ENCODE data around the gene KLHL42. TPM values are rescaled to one million over a fixed set of nuclear protein-coding genes. Genes with fewer than 3 reads are reported as not detected.

The KLHL42 gene
- total RNA-seq, 1 experiment from 2014 or later, result 20.7 TPM

DNA sequence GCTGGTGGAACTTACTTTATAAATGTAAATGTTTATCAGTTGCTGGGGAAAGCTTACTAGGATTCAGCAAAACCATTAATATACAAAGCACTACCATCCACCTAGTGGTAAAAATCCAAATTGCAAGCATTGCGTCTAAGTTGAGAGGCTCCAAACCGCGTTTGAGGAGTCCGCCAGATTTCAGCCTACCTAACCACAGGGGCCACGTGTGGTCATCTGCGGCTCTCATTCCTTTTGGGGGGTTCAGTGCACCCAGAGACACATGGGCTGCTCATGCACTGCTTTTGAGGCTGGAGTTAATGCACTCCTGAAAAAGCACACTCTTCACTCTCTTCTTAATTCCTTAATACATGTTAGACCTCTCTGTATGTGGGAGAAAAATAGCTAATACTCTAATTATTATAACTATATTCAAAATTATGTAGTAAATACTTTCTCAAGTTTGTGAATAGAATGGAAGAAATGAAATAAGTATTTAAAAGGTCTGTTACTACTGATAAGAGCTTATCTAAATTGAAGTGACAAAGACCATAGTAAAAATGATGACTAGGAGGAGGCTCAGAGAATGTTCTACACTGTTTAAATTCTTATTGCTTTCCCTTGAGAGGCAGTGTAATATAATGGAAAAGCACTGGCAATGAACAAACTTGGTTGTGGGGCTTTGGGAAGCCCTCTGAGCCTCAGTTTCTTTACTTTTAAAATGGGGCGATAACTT lies 41.4 kb downstream of the KLHL42 start:
- H3K9me3 Mint-ChIP-seq, result peaks cover 17% of the 10 kb centered on the region
- H3K4me1 Mint-ChIP-seq, result peaks cover 5% of the 10 kb centered on the region
- no peak overlapping the region for H3K27ac Mint-ChIP-seq
- CTCF ChIA-PET, result interaction anchor here (0.6 to 2.0 kb wide), 14 partner anchors 8 to 868 kb away, joined by 3 to 12 read pairs (median 3); no protein-coding TSS in a partner anchor
- H3K36me3 Mint-ChIP-seq, result peaks cover 9% of the 10 kb centered on the region
- no peak for TF ChIP-seq ZNF232 (CRISPR knock-in tag; IDR thresholded peaks at IDR 0.05)
- TF ChIP-seq, protein P1, sequence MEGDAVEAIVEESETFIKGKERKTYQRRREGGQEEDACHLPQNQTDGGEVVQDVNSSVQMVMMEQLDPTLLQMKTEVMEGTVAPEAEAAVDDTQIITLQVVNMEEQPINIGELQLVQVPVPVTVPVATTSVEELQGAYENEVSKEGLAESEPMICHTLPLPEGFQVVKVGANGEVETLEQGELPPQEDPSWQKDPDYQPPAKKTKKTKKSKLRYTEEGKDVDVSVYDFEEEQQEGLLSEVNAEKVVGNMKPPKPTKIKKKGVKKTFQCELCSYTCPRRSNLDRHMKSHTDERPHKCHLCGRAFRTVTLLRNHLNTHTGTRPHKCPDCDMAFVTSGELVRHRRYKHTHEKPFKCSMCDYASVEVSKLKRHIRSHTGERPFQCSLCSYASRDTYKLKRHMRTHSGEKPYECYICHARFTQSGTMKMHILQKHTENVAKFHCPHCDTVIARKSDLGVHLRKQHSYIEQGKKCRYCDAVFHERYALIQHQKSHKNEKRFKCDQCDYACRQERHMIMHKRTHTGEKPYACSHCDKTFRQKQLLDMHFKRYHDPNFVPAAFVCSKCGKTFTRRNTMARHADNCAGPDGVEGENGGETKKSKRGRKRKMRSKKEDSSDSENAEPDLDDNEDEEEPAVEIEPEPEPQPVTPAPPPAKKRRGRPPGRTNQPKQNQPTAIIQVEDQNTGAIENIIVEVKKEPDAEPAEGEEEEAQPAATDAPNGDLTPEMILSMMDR (IDR thresholded peaks at IDR 0.05), result peak; percentile 74
- peak; percentile 90 for ATAC-seq
- DNase-seq (ENCODE audit: low spot score), result peak; percentile 44
- H3K27me3 Mint-ChIP-seq (ENCODE audit: low read depth), result peaks cover 3% of the 10 kb centered on the region; the same call in 1 of the 2 replicates
- POLR2A ChIA-PET, result no interaction called here
- H3K4me3 Mint-ChIP-seq, result no peak overlapping the region

DNA sequence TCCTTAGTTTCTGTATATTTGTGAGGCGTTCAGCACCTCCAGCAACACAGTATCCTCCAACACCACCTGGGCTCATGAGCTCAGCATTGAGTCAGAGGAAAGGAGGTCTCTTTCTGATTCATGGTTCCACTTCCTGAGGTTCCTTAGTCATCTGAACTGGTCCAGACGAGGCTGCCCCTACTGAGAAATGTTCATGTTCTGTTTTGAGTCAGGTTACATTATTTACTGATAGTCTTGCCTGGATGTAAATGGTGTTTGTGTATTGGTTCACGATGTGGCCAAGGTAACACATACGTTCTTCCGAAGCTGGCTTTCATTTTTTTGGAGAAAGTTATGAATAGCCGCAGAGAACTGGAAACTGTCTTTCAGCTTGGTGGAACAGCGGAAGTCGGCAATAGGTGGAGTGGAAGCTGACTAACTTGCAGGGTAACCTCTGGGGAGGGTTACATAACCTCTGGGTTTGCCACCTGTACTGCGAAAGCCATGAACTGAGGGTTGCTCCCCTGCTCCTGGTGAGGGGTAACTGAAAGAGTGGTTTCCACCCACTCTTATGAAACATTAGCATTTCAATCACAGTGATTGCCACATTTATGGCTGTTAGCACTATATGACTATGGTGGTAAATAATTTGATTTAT lies 42.2 kb downstream of the KLHL42 start:
- Mint-ChIP-seq H3K27ac (no peak overlapping the region), H3K36me3 (peaks cover 9% of the 10 kb centered on the region), H3K9me3 (peaks cover 17% of the 10 kb centered on the region), H3K4me3 (no peak overlapping the region), H3K27me3 (ENCODE audit: low read depth) (peaks cover 3% of the 10 kb centered on the region; the same call in 1 of the 2 replicates), H3K4me1 (peaks cover 5% of the 10 kb centered on the region)
- TF ChIP-seq NR2C2 (CRISPR knock-in tag; IDR thresholded peaks at IDR 0.05) (no peak), TCF7 (CRISPR knock-in tag; IDR thresholded peaks at IDR 0.05; ENCODE audit: low read depth) (no peak), ZNF232 (CRISPR knock-in tag; IDR thresholded peaks at IDR 0.05) (no peak), FOXK1 (CRISPR knock-in tag; IDR thresholded peaks at IDR 0.05) (no peak), RORB (CRISPR knock-in tag; IDR thresholded peaks at IDR 0.05) (no peak), MXD4 (CRISPR knock-in tag; IDR thresholded peaks at IDR 0.05; ENCODE audit: borderline replicate concordance) (no peak), RELA (CRISPR knock-in tag; IDR thresholded peaks at IDR 0.05; ENCODE audit: borderline replicate concordance) (no peak), CBFB (CRISPR knock-in tag; IDR thresholded peaks at IDR 0.05; ENCODE audit: low read depth) (no peak), ZBTB21 (CRISPR knock-in tag; IDR thresholded peaks at IDR 0.05; ENCODE audit: borderline replicate concordance) (no peak)
- TF ChIP-seq, protein P2, sequence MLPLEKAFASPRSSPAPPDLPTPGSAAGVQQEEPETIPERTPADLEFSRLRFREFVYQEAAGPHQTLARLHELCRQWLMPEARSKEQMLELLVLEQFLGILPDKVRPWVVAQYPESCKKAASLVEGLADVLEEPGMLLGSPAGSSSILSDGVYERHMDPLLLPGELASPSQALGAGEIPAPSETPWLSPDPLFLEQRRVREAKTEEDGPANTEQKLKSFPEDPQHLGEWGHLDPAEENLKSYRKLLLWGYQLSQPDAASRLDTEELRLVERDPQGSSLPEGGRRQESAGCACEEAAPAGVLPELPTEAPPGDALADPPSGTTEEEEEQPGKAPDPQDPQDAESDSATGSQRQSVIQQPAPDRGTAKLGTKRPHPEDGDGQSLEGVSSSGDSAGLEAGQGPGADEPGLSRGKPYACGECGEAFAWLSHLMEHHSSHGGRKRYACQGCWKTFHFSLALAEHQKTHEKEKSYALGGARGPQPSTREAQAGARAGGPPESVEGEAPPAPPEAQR (CRISPR knock-in tag; IDR thresholded peaks at IDR 0.05), result no peak
- TF ChIP-seq, protein P3, sequence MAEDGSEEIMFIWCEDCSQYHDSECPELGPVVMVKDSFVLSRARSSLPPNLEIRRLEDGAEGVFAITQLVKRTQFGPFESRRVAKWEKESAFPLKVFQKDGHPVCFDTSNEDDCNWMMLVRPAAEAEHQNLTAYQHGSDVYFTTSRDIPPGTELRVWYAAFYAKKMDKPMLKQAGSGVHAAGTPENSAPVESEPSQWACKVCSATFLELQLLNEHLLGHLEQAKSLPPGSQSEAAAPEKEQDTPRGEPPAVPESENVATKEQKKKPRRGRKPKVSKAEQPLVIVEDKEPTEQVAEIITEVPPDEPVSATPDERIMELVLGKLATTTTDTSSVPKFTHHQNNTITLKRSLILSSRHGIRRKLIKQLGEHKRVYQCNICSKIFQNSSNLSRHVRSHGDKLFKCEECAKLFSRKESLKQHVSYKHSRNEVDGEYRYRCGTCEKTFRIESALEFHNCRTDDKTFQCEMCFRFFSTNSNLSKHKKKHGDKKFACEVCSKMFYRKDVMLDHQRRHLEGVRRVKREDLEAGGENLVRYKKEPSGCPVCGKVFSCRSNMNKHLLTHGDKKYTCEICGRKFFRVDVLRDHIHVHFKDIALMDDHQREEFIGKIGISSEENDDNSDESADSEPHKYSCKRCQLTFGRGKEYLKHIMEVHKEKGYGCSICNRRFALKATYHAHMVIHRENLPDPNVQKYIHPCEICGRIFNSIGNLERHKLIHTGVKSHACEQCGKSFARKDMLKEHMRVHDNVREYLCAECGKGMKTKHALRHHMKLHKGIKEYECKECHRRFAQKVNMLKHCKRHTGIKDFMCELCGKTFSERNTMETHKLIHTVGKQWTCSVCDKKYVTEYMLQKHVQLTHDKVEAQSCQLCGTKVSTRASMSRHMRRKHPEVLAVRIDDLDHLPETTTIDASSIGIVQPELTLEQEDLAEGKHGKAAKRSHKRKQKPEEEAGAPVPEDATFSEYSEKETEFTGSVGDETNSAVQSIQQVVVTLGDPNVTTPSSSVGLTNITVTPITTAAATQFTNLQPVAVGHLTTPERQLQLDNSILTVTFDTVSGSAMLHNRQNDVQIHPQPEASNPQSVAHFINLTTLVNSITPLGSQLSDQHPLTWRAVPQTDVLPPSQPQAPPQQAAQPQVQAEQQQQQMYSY (CRISPR knock-in tag; IDR thresholded peaks at IDR 0.05), result no peak
- TF ChIP-seq, protein P4, sequence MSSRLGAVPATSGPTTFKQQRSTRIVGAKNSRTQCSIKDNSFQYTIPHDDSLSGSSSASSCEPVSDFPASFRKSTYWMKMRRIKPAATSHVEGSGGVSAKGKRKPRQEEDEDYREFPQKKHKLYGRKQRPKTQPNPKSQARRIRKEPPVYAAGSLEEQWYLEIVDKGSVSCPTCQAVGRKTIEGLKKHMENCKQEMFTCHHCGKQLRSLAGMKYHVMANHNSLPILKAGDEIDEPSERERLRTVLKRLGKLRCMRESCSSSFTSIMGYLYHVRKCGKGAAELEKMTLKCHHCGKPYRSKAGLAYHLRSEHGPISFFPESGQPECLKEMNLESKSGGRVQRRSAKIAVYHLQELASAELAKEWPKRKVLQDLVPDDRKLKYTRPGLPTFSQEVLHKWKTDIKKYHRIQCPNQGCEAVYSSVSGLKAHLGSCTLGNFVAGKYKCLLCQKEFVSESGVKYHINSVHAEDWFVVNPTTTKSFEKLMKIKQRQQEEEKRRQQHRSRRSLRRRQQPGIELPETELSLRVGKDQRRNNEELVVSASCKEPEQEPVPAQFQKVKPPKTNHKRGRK (CRISPR knock-in tag; IDR thresholded peaks at IDR 0.05; ENCODE audit: borderline replicate concordance), result no peak
- TF ChIP-seq, protein P5, sequence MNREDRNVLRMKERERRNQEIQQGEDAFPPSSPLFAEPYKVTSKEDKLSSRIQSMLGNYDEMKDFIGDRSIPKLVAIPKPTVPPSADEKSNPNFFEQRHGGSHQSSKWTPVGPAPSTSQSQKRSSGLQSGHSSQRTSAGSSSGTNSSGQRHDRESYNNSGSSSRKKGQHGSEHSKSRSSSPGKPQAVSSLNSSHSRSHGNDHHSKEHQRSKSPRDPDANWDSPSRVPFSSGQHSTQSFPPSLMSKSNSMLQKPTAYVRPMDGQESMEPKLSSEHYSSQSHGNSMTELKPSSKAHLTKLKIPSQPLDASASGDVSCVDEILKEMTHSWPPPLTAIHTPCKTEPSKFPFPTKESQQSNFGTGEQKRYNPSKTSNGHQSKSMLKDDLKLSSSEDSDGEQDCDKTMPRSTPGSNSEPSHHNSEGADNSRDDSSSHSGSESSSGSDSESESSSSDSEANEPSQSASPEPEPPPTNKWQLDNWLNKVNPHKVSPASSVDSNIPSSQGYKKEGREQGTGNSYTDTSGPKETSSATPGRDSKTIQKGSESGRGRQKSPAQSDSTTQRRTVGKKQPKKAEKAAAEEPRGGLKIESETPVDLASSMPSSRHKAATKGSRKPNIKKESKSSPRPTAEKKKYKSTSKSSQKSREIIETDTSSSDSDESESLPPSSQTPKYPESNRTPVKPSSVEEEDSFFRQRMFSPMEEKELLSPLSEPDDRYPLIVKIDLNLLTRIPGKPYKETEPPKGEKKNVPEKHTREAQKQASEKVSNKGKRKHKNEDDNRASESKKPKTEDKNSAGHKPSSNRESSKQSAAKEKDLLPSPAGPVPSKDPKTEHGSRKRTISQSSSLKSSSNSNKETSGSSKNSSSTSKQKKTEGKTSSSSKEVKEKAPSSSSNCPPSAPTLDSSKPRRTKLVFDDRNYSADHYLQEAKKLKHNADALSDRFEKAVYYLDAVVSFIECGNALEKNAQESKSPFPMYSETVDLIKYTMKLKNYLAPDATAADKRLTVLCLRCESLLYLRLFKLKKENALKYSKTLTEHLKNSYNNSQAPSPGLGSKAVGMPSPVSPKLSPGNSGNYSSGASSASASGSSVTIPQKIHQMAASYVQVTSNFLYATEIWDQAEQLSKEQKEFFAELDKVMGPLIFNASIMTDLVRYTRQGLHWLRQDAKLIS (CRISPR knock-in tag; IDR thresholded peaks at IDR 0.05; ENCODE audit: borderline replicate concordance), result no peak
- TF ChIP-seq, protein P6, sequence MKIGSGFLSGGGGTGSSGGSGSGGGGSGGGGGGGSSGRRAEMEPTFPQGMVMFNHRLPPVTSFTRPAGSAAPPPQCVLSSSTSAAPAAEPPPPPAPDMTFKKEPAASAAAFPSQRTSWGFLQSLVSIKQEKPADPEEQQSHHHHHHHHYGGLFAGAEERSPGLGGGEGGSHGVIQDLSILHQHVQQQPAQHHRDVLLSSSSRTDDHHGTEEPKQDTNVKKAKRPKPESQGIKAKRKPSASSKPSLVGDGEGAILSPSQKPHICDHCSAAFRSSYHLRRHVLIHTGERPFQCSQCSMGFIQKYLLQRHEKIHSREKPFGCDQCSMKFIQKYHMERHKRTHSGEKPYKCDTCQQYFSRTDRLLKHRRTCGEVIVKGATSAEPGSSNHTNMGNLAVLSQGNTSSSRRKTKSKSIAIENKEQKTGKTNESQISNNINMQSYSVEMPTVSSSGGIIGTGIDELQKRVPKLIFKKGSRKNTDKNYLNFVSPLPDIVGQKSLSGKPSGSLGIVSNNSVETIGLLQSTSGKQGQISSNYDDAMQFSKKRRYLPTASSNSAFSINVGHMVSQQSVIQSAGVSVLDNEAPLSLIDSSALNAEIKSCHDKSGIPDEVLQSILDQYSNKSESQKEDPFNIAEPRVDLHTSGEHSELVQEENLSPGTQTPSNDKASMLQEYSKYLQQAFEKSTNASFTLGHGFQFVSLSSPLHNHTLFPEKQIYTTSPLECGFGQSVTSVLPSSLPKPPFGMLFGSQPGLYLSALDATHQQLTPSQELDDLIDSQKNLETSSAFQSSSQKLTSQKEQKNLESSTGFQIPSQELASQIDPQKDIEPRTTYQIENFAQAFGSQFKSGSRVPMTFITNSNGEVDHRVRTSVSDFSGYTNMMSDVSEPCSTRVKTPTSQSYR (CRISPR knock-in tag; IDR thresholded peaks at IDR 0.05), result no peak
- CTCF ChIA-PET, result interaction anchor here (0.6 to 2.0 kb wide), 6 partner anchors 11 to 869 kb away, joined by 3 to 12 read pairs (median 4); no protein-coding TSS in a partner anchor
- POLR2A ChIA-PET, result no interaction called here
- ATAC-seq (no peak), DNase-seq (ENCODE audit: low spot score) (no peak)
